GM10248 (cell line): Measurements from ENCODE around the gene CNNM2.
"Not testable (repeated sequence)": the region's sequence is repeated elsewhere in the genome, so short reads cannot be mapped to it uniquely, and the experiment has no call there.

Experiments used
- CTCF ChIA-PET: fragments of 300-600 bp; sonication (Branson Sonifier 250); formaldehyde crosslinking; extraction: SDS; loops from one replicate; lab custom pipeline; 2021; ENCODE audit warnings: antibody characterized with exemption; lab: Yijun Ruan, JAX
- POLR2A ChIA-PET: fragments of 350-650 bp; sonication (Branson Sonifier 250); formaldehyde crosslinking; extraction: SDS; loops from one replicate; lab custom pipeline; 2020; ENCODE audit warnings: antibody characterized with exemption; lab: Yijun Ruan, JAX
- DNase-seq: peaks from one replicate; pipeline ENCODE4 v3.0.0; 2012; ENCODE audit errors: extremely low spot score
- CTCF ChIP-seq: IDR thresholded peaks from 2 replicates; pipeline ENCODE4 v1.5.1; 2012; ENCODE audit warnings: mild to moderate bottlenecking, low read depth; ENCODE audit errors: extremely low read depth, missing control alignments, control extremely low read depth

The CNNM2 gene

DNA sequence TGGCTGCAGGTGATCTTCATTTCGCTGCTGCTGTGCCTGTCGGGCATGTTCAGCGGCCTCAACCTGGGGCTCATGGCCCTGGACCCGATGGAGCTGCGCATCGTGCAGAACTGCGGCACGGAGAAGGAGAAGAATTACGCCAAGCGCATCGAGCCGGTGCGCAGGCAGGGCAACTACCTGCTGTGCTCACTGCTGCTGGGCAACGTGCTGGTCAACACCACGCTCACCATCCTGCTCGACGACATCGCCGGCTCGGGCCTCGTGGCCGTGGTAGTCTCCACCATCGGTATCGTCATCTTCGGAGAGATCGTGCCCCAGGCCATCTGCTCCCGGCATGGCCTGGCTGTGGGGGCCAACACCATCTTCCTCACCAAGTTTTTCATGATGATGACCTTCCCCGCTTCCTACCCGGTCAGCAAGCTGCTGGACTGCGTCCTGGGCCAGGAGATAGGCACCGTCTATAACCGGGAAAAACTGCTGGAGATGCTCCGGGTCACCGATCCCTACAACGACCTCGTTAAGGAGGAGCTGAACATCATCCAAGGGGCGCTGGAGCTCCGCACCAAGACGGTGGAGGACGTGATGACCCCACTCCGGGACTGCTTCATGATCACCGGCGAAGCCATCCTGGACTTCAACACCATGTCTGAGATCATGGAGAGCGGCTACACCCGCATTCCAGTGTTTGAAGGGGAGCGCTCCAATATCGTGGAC, 1.3 kb downstream of the CNNM2 start:
- DNase-seq = no peak
- CTCF ChIA-PET = interaction anchor here (0.6 to 5.9 kb wide), 5 partner anchors 16 to 567 kb away, joined by 3 to 52 read pairs (median 8); no protein-coding TSS in a partner anchor
- no peak for TF ChIP-seq CTCF
- POLR2A ChIA-PET = no interaction called here

DNA sequence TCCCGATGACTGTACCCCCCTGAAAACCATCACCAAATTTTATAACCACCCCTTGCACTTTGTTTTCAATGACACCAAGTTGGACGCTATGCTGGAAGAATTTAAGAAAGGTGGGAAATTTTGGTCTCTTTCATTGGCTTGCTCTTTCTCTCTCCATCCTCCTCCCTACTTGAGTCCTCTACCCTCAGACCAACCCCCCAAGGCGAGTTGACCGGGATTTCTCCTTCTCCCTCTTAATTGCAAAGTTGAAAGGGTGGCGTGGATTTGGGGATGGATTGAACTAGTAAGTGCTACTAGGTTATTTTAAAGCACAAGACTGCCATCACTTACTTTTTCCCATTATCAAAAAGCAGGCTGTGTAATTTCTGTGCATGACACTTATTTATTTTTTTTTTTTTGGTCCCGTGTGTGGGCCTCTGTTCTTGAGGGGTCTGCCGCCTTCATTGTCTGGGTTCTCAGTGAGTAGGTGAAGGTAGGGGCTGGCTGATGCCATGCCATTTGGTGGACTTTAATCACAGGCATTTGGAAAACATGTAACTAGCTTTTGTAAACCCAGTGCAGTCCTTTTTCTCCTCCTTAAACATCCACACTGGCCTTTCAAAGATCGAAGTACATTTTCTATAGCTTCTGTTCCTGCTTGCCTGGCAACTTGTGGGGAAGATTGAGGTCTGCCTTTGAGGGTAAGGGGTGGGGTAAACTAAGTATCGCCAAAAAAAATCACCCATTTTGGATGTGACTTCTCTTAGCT, 2.1 kb downstream of the CNNM2 start:
- POLR2A ChIA-PET = no interaction called here
- DNase-seq = no peak
- TF ChIP-seq CTCF = no peak
- CTCF ChIA-PET = interaction anchor here (0.8 to 2.3 kb wide), 4 partner anchors 18 to 324 kb away, joined by 3 to 8 read pairs (median 4); no protein-coding TSS in a partner anchor

- ChIA-PET CTCF (interaction anchor here (1.4 to 1.9 kb wide), 2 partner anchors 11 to 321 kb away, joined by 4 to 5 read pairs; no protein-coding TSS in a partner anchor), POLR2A (no interaction called here)
- TF ChIP-seq CTCF = no peak
- no peak for DNase-seq
Observed at GRCh38 chr10:102923601-102924000, 5.5 kb downstream of the CNNM2 start.

DNA sequence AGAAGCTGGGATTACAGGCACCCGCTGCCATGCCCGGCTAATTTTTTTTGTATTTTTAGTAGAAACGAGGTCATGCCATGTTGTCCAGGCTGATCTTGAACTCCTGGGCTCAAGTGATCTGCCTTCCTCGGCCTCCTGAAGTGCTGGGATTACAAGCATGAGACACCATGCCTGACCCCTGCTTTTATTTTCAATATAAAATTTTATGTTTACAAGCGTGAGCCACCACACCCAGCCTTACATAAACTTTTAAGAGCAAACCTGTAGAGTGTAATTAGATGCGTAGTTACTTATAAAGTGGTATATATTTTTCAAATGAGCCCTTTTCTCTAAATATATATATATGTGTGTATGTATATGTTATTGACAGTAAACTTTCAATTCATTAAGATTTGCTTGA, 8.7 kb downstream of the CNNM2 start:
- TF ChIP-seq CTCF = no peak
- ChIA-PET POLR2A (interaction anchor here (0.7 kb wide), 1 partner anchor 150 kb away, joined by 7 read pairs; no protein-coding TSS in a partner anchor), CTCF (interaction anchor here (1.0 to 1.8 kb wide), 3 partner anchors 9 to 318 kb away, joined by 3 to 12 read pairs (median 7); partner anchors contain the start of gene CNNM2)
- DNase-seq = no peak

DNA sequence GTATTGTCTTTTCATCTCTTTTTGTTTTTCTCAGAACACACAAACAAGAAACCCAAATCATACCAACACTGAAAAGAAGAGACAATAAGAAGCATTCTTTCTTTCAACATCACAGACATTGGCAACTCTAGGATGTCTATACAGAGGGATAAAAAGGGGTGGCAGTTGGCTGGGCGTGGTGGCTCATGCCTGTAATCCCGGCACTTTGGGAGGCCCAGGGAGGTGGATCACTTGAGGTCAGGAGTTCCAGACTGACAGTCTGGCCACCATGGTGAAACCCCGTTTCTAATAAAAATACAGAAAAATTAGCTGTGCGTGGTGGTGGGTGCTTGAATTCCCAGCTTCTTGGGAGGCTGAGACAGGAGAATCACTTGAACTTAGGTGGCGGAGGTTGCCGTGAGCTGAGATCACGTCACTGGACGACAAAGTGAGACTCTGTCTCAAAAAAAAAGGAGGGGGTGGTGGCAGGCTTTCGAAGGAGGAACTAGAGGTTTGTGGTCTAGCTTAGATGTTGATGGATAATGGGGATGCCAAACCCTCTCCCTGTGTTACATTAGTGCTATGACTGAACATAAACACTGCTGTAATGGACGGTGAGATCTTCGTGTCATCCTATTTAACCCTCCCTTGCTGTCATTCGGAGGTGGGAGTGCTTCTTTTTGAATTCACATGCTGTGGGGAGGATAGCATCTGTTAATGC, 9.4 kb downstream of the CNNM2 start:
- TF ChIP-seq CTCF = no peak
- DNase-seq = no peak
- ChIA-PET CTCF (interaction anchor here (1.0 to 1.2 kb wide), 2 partner anchors 10 to 317 kb away, joined by 3 to 7 read pairs; partner anchors contain the start of gene CNNM2), POLR2A (interaction anchor here (0.7 kb wide), 1 partner anchor 149 kb away, joined by 7 read pairs; no protein-coding TSS in a partner anchor)

DNA sequence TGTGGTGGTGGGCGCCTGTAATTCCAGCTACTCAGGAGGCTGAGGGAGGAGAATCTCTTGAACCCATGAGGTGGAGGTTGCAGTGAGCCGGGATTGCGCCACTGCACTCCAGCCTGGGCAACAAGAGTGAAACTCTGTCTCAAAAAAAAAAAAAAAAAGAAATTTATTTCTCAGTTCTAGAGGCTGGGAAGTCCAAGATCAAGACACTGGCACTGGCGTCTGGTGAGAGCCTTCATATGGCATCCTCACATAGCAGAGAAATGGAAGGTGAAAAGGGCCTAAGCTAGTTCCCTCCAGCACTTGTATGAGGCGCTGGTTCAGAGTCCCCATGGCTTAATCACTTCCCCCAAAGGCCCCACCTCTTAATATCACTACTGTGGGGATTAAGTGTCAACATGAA, 10.3 kb downstream of the CNNM2 start:
- CTCF ChIA-PET = interaction anchor here (1.3 to 1.6 kb wide), 3 partner anchors 12 to 316 kb away, joined by 3 to 5 read pairs (median 3); no protein-coding TSS in a partner anchor
- DNase-seq, POLR2A ChIA-PET: not testable (repeated sequence)
